ENCODE results near the gene COPS6. TPM values are rescaled to one million over a fixed set of nuclear protein-coding genes. Genes with fewer than 3 reads are reported as not detected.

COPS6 gene
- total RNA-seq, 4 donors from 2014 or later = 22.3 to 42.7 (median 30.0) TPM

DNA sequence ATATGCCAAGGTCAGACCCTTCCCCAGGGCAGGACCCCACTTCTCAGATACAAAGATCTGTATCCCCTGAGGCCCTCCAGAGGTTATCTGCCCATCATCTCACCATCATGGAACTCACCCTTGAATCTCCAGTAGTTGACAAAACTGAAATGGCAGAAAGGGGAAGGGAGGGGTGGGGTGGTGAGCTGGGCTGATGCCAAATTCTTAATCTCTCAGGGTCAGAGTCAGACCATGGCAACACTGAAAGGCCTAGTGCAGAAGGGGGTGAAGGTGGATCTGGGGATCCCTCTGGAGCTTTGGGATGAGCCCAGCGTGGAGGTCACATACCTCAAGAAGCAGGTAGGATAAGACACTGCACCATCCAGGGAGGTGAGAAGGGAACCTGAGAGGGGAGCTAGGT is 33.8 kb downstream of the COPS6 start:
- no peak overlapping the region for H3K4me3 ChIP-seq (ENCODE audit: low read depth, poor library complexity, severe bottlenecking)
- DNase-seq (ENCODE audit: low spot score in 2 of 2) = no peak
- 95 to 96% methylated on average over 1 of the region's 1 CpG for WGBS, 2 donors
- intact Hi-C loops (cut with DNase I; ENCODE audit: low total_unique reads) = no loop called here
- no peak for TF ChIP-seq POLR2A (IDR thresholded peaks at IDR 0.05)
- TF ChIP-seq, protein P1, sequence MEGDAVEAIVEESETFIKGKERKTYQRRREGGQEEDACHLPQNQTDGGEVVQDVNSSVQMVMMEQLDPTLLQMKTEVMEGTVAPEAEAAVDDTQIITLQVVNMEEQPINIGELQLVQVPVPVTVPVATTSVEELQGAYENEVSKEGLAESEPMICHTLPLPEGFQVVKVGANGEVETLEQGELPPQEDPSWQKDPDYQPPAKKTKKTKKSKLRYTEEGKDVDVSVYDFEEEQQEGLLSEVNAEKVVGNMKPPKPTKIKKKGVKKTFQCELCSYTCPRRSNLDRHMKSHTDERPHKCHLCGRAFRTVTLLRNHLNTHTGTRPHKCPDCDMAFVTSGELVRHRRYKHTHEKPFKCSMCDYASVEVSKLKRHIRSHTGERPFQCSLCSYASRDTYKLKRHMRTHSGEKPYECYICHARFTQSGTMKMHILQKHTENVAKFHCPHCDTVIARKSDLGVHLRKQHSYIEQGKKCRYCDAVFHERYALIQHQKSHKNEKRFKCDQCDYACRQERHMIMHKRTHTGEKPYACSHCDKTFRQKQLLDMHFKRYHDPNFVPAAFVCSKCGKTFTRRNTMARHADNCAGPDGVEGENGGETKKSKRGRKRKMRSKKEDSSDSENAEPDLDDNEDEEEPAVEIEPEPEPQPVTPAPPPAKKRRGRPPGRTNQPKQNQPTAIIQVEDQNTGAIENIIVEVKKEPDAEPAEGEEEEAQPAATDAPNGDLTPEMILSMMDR (IDR thresholded peaks at IDR 0.05) = no peak

DNA sequence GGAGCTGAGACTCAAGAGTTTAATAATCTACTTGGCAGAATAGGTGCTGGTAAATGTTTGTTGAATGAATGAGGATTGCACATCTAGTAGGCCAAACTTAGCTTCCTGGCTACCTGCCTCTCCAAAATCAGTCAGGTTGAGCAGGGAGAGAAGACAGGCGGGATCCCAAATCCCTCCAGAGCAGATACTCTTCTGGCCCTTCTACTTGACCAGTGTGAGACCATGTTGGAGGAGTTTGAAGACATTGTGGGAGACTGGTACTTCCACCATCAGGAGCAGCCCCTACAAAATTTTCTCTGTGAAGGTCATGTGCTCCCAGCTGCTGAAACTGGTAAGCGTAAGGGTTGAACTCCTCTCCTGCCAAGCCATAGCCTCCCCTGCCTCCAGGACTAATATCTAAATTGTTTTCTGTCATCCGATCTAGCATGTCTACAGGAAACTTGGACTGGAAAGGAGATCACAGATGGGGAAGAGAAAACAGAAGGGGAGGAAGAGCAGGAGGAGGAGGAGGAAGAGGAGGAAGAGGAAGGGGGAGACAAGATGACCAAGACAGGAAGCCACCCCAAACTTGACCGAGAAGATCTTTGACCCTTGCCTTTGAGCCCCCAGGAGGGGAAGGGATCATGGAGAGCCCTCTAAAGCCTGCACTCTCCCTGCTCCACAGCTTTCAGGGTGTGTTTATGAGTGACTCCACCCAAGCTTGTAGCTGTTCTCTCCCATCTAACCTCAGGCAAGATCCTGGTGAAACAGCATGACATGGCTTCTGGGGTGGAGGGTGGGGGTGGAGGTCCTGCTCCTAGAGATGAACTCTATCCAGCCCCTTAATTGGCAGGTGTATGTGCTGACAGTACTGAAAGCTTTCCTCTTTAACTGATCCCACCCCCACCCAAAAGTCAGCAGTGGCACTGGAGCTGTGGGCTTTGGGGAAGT is 35.8 kb downstream of the COPS6 start:
- intact Hi-C loops (cut with DNase I; ENCODE audit: low total_unique reads) = no loop called here
- TF ChIP-seq POLR2A (IDR thresholded peaks at IDR 0.05) = no peak
- TF ChIP-seq, protein P1 (IDR thresholded peaks at IDR 0.05) = no peak

DNA sequence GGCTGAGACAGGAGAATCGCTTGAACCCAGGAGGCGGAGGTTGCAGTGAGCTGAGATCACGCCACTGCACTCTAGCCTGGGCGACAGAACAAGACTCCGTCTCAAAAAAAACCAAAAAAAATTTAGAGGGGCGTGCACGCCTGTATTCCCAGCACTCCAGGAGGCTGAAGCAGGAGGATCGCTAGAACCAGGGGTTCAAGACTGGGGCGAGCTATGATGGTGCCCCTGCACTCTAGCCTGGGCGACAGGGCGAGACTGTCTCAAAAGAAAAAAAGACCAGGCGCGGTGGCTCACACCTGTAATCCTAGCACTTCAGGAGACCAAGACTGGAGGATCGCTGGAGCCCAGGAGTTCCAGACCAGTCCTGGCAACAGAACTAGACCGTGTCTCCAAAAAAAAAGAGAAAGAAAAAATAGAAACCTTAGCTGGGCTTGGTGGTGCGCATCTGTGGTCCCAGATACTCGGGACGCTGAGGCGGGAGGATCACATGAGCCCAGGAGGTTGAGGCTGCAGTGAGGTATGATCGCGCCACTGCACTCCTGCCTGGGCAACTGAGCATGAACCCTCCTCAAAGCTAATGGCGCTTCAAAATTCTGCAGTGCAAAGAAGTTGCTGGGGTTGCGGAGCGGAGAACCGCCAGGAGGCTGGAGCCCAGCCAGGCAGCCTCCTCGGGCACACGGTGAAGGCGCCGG is 37.6 kb downstream of the COPS6 start:
- H3K4me3 ChIP-seq (ENCODE audit: low read depth, poor library complexity, severe bottlenecking) = peak overlapping the region; percentile 66
- TF ChIP-seq POLR2A (IDR thresholded peaks at IDR 0.05) = no peak
- TF ChIP-seq, protein P1 (IDR thresholded peaks at IDR 0.05) = no peak
- WGBS, 2 donors = 8 to 10% methylated on average over 29 of the region's 29 CpGs
- intact Hi-C loops (cut with DNase I; ENCODE audit: low total_unique reads) = no loop called here
- no peak for DNase-seq (ENCODE audit: low spot score in 2 of 2)

More for the DNA sequence above, 35.8 kb downstream of the COPS6 start:
- 52 to 66% methylated on average over 4 of the region's 4 CpGs for WGBS, 2 donors
- no peak for DNase-seq (ENCODE audit: low spot score in 2 of 2)
- H3K4me3 ChIP-seq (ENCODE audit: low read depth, poor library complexity, severe bottlenecking) = no peak overlapping the region

DNA sequence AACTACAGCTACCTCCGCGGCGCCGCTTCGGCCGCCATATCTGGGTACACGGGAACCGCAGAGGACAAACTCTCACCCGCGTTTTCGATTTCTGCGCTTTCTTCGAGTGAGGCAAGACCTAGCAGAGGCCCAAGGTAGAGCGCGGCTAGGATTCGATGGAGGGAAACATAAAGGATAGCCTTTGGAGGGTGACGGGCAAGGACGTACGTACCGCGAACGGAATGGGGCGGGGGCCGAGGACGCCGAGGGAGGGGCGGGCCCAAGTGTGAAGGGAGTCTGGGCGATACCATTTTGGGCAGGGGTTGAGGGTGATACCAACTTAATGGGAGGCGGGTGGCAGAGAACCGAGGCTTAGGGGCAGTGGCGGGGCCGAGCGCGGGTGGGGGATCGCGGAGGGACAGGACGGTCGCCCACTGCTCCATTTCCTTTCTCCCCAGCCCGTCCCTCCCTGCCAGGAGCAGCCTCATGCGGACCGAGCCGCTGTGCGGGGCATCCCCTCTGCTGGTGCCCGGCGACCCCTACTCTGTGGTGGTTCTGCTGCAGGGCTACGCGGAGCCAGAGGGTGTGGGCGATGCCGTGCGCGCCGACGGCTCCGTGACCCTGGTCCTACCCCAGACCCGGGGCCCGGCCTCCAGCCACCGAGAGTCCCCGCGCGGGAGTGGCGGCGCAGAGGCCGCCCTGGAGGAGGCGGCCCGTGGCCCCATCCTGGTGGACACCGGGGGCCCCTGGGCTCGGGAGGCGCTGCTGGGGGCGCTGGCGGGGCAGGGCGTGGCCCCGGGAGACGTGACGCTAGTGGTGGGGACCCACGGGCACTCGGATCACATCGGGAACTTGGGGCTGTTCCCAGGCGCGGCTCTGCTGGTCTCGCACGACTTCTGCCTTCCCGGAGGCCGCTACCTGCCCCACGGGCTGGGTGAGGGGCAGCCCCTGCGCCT is 38.4 kb downstream of the COPS6 start, which contains the start of gene MBLAC1:
MBLAC1 (plus strand) TSS at position 37 of the 935 bp plus-strand sequence; CDS start at position 466, 429 bp downstream.
- DNase-seq (ENCODE audit: low spot score in 2 of 2) = peak; percentile 90 to 97
- WGBS, 2 donors = 0 to 1% methylated on average over 37 to 69 of the region's 85 CpGs
- intact Hi-C loops (cut with DNase I; ENCODE audit: low total_unique reads) = no loop called here
- TF ChIP-seq, protein P1 (IDR thresholded peaks at IDR 0.05) = no peak
- no peak for TF ChIP-seq POLR2A (IDR thresholded peaks at IDR 0.05)
- H3K4me3 ChIP-seq (ENCODE audit: low read depth, poor library complexity, severe bottlenecking) = peak within 1 kb of the TSS; percentile 66
